Measurements from ENCODE around the gene LDLRAD3. TPM values are rescaled to one million over a fixed set of nuclear protein-coding genes. Genes with fewer than 3 reads are reported as not detected.

The LDLRAD3 gene
- total RNA-seq, 1 donor from 2014 or later = 18.2 TPM

DNA sequence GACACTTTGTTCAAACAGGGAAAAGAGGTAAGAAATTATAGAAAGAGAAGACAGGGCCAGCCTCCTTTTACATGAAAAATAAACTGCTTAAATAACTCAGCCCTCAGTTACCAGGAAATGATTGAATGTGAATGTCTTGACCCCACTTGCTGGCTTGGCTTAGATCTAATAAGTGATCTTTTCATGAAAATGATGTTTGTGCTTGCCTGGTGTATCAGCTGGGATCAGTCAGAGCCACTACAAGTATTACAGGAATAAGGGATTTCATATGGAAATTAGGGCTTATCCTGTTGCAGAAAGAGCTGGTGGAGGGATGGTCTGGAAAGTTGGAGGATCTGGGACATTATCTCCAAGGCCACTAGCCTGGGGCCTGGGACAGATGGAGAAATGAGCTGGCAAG is 293.5 kb downstream of the LDLRAD3 start:
- Mint-ChIP-seq H3K27me3 (ENCODE audit: unreplicated experiment) (no peaks in the 10 kb centered on the region), H3K4me1 (ENCODE audit: unreplicated experiment) (peaks cover 3% of the 10 kb centered on the region), H3K4me3 (ENCODE audit: unreplicated experiment) (no peak overlapping the region), H3K9me3 (ENCODE audit: unreplicated experiment) (no peaks in the 10 kb centered on the region), H3K27ac (ENCODE audit: unreplicated experiment) (no peak overlapping the region), H3K36me3 (ENCODE audit: unreplicated experiment) (no peaks in the 10 kb centered on the region)
- DNase-seq (ENCODE audit: extremely low spot score, unreplicated experiment) = no peak
- TF ChIP-seq, protein P1, sequence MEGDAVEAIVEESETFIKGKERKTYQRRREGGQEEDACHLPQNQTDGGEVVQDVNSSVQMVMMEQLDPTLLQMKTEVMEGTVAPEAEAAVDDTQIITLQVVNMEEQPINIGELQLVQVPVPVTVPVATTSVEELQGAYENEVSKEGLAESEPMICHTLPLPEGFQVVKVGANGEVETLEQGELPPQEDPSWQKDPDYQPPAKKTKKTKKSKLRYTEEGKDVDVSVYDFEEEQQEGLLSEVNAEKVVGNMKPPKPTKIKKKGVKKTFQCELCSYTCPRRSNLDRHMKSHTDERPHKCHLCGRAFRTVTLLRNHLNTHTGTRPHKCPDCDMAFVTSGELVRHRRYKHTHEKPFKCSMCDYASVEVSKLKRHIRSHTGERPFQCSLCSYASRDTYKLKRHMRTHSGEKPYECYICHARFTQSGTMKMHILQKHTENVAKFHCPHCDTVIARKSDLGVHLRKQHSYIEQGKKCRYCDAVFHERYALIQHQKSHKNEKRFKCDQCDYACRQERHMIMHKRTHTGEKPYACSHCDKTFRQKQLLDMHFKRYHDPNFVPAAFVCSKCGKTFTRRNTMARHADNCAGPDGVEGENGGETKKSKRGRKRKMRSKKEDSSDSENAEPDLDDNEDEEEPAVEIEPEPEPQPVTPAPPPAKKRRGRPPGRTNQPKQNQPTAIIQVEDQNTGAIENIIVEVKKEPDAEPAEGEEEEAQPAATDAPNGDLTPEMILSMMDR (IDR thresholded peaks at IDR 0.05) = no peak

DNA sequence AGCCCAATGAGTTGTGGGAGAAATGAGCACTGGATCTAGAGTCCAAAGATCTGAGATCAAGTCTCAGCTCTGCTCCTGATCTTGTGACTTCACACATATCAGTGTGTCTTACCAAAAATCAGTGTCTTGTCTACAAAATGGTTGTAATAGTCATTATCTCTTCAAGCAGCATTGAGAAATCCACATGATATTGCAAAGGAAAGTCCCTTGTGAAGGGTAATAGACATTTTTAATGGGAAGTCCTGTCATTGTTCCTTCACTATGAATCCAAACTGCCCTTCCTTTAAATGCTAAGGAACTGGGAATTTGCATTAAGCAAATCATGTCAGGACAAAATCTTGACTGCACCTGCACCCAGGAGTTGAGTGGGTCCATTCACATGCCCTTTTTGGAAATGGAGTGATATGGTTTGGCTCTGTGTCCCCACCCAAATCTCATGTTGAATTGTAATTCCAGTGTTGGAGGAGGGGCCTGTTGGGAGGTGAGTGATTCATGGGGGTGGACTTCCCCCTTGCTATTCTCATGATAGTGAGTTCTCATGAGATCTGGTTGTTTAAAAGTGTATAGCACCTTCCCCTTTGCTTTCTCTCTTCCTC is 294.3 kb downstream of the LDLRAD3 start:
- Mint-ChIP-seq H3K36me3 (ENCODE audit: unreplicated experiment) (no peaks in the 10 kb centered on the region), H3K4me3 (ENCODE audit: unreplicated experiment) (no peak overlapping the region), H3K4me1 (ENCODE audit: unreplicated experiment) (no peaks in the 10 kb centered on the region), H3K27me3 (ENCODE audit: unreplicated experiment) (no peaks in the 10 kb centered on the region), H3K9me3 (ENCODE audit: unreplicated experiment) (no peaks in the 10 kb centered on the region), H3K27ac (ENCODE audit: unreplicated experiment) (no peak overlapping the region)
- TF ChIP-seq, protein P1 (IDR thresholded peaks at IDR 0.05) = no peak
- DNase-seq (ENCODE audit: extremely low spot score, unreplicated experiment) = no peak

DNA sequence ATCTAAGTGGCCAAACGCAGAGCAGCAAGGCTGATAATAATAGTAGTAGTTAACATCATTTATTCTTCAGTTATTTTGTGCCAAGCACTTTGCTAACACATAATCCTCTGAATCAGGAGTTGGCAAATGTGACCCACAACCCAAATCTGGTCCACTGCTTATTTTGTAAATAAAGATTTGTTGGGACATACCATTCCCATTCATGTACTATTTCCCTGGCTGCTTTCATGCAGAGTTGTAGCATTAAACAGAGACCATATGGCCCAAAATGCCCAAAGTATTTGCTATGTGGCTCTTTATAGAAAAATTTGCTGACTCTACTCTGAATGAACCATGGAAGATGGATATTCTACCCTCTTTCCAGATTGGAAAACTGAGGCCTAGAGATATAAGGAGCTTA is 295.0 kb downstream of the LDLRAD3 start:
- H3K27me3 Mint-ChIP-seq (ENCODE audit: unreplicated experiment) = no peaks in the 10 kb centered on the region
- TF ChIP-seq, protein P1 (IDR thresholded peaks at IDR 0.05) = no peak
- H3K4me1 Mint-ChIP-seq (ENCODE audit: unreplicated experiment) = no peaks in the 10 kb centered on the region

DNA sequence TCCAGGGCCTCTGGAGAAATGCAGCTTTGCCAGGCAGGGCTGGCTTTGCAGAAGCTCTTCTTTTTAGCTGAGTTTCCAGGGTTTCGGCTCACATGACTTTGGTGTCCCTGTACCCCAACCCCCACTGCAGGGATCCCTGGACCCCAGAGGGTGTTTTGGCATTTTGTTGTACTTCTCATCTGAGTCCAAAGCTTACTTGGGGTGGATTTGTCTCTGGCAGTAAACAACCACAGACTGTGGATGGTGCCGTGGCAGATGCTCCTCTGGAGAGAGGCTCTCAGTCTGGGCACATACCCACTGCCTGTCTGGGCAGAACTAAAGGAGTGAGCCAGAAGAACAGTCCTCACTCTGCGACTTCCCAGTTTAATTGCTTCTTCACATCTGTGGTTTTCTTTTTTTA is 295.8 kb downstream of the LDLRAD3 start:
- H3K27ac Mint-ChIP-seq (ENCODE audit: unreplicated experiment) = no peak overlapping the region
- TF ChIP-seq, protein P1 (IDR thresholded peaks at IDR 0.05) = no peak
- no peak overlapping the region for H3K4me3 Mint-ChIP-seq (ENCODE audit: unreplicated experiment)
- DNase-seq (ENCODE audit: extremely low spot score, unreplicated experiment) = no peak
- no peaks in the 10 kb centered on the region for H3K27me3 Mint-ChIP-seq (ENCODE audit: unreplicated experiment)
- H3K9me3 Mint-ChIP-seq (ENCODE audit: unreplicated experiment) = peaks cover under 1% of the 10 kb centered on the region
- H3K36me3 Mint-ChIP-seq (ENCODE audit: unreplicated experiment) = no peaks in the 10 kb centered on the region
- H3K4me1 Mint-ChIP-seq (ENCODE audit: unreplicated experiment) = no peaks in the 10 kb centered on the region

More for the DNA sequence above, 295.0 kb downstream of the LDLRAD3 start:
- Mint-ChIP-seq H3K36me3 (ENCODE audit: unreplicated experiment) (no peaks in the 10 kb centered on the region), H3K9me3 (ENCODE audit: unreplicated experiment) (no peaks in the 10 kb centered on the region), H3K4me3 (ENCODE audit: unreplicated experiment) (no peak overlapping the region), H3K27ac (ENCODE audit: unreplicated experiment) (no peak overlapping the region)
- no peak for DNase-seq (ENCODE audit: extremely low spot score, unreplicated experiment)

DNA sequence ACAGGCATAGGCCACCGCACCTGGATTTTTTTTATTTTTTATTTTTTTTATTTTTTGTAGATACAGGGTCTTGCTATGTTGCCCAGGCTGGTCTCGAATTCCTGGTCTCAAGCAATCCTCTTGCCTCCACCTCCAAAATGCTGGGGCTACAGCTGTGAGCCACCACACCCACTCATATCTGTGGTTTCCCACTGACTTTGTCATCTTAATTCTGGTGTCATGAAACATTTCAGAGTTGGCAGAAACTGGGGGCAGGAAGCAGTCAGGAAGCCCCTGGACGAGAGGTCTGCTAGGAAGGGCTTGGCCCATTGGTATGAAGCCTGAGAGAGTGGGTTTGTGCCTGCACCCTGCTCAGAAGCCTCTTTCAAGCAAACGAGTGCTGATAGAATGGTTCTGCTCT is 296.3 kb downstream of the LDLRAD3 start:
- TF ChIP-seq, protein P1 (IDR thresholded peaks at IDR 0.05) = no peak
- H3K9me3 Mint-ChIP-seq (ENCODE audit: unreplicated experiment) = peaks cover 6% of the 10 kb centered on the region
- no peak for DNase-seq (ENCODE audit: extremely low spot score, unreplicated experiment)
- no peak overlapping the region for H3K27ac Mint-ChIP-seq (ENCODE audit: unreplicated experiment)
- H3K36me3 Mint-ChIP-seq (ENCODE audit: unreplicated experiment) = peaks cover 2% of the 10 kb centered on the region
- no peaks in the 10 kb centered on the region for H3K4me1 Mint-ChIP-seq (ENCODE audit: unreplicated experiment)
- H3K27me3 Mint-ChIP-seq (ENCODE audit: unreplicated experiment) = no peaks in the 10 kb centered on the region
- H3K4me3 Mint-ChIP-seq (ENCODE audit: unreplicated experiment) = no peak overlapping the region
